Measurements from ENCODE around the gene WDFY2. TPM values are rescaled to one million over a fixed set of nuclear protein-coding genes. Genes with fewer than 3 reads are reported as not detected.

WDFY2 gene
- total RNA-seq, 1 experiment from 2014 or later, result 25.7 TPM

- no peak for ATAC-seq
- POLR2A ChIA-PET, result interaction anchor here (0.6 kb wide), 1 partner anchor 225 kb away, joined by 3 read pairs; no protein-coding TSS in a partner anchor
- Mint-ChIP-seq H3K27me3 (ENCODE audit: low read depth) (peaks cover 4% of the 10 kb centered on the region; the same call in 1 of the 2 replicates), H3K9me3 (peaks cover 7% of the 10 kb centered on the region), H3K36me3 (no peaks in the 10 kb centered on the region), H3K27ac (0 out of 2 replicates have a peak overlapping the region, but pooled peaks have one; percentile 30), H3K4me3 (peak overlapping the region; percentile 83), H3K4me1 (peaks cover 41% of the 10 kb centered on the region)
- CTCF ChIA-PET, result interaction anchor here (0.9 to 1.2 kb wide), 2 partner anchors 10 to 40 kb away, joined by 3 to 9 read pairs; no protein-coding TSS in a partner anchor
- TF ChIP-seq JUN (CRISPR knock-in tag; IDR thresholded peaks at IDR 0.05), result no peak
- no peak for DNase-seq (ENCODE audit: low spot score)
Measured at GRCh38 chr13:51805313-51805712, 221.1 kb downstream of the WDFY2 start.

DNA sequence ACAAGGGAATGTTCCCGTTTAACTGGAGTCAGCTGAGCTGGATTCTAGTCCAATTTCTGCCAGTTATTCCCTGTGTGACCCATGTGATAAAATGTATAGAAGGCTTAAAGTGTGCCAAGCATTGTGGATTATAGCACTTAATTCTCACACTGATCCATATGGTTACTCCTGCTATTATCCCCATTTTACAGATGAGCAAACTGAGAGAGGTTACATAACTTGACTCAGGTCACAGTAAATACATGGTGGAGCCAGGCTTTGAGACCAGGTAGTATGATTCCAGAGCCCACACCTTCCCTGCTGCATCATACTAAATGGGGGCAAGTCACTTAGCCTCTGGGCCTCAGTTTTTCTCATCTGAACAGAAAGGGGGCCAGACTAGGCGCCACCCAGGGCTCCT, 221.7 kb downstream of the WDFY2 start:
- TF ChIP-seq NFYB (CRISPR knock-in tag; conservative IDR thresholded peaks at IDR 0.05; ENCODE audit: low read depth), result no peak
- TF ChIP-seq, protein P1, sequence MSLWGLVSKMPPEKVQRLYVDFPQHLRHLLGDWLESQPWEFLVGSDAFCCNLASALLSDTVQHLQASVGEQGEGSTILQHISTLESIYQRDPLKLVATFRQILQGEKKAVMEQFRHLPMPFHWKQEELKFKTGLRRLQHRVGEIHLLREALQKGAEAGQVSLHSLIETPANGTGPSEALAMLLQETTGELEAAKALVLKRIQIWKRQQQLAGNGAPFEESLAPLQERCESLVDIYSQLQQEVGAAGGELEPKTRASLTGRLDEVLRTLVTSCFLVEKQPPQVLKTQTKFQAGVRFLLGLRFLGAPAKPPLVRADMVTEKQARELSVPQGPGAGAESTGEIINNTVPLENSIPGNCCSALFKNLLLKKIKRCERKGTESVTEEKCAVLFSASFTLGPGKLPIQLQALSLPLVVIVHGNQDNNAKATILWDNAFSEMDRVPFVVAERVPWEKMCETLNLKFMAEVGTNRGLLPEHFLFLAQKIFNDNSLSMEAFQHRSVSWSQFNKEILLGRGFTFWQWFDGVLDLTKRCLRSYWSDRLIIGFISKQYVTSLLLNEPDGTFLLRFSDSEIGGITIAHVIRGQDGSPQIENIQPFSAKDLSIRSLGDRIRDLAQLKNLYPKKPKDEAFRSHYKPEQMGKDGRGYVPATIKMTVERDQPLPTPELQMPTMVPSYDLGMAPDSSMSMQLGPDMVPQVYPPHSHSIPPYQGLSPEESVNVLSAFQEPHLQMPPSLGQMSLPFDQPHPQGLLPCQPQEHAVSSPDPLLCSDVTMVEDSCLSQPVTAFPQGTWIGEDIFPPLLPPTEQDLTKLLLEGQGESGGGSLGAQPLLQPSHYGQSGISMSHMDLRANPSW (CRISPR knock-in tag; conservative IDR thresholded peaks at IDR 0.05; ENCODE audit: low read depth), result no peak
- TF ChIP-seq ZNF317 (CRISPR knock-in tag; IDR thresholded peaks at IDR 0.05; ENCODE audit: borderline replicate concordance, low read depth), result no peak
- 0 out of 2 replicates have a peak, but pooled peaks have one; percentile 39 for TF ChIP-seq GTF2I (CRISPR knock-in tag; conservative IDR thresholded peaks at IDR 0.05)
- TF ChIP-seq, protein P2, sequence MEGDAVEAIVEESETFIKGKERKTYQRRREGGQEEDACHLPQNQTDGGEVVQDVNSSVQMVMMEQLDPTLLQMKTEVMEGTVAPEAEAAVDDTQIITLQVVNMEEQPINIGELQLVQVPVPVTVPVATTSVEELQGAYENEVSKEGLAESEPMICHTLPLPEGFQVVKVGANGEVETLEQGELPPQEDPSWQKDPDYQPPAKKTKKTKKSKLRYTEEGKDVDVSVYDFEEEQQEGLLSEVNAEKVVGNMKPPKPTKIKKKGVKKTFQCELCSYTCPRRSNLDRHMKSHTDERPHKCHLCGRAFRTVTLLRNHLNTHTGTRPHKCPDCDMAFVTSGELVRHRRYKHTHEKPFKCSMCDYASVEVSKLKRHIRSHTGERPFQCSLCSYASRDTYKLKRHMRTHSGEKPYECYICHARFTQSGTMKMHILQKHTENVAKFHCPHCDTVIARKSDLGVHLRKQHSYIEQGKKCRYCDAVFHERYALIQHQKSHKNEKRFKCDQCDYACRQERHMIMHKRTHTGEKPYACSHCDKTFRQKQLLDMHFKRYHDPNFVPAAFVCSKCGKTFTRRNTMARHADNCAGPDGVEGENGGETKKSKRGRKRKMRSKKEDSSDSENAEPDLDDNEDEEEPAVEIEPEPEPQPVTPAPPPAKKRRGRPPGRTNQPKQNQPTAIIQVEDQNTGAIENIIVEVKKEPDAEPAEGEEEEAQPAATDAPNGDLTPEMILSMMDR (IDR thresholded peaks at IDR 0.05), result no peak
- TF ChIP-seq ZNF219 (CRISPR knock-in tag; IDR thresholded peaks at IDR 0.05; ENCODE audit: borderline replicate concordance), result no peak
- no peak for ATAC-seq
- Mint-ChIP-seq H3K27ac (no peak overlapping the region), H3K4me1 (peaks cover 39% of the 10 kb centered on the region), H3K4me3 (no peak overlapping the region), H3K36me3 (no peaks in the 10 kb centered on the region), H3K27me3 (ENCODE audit: low read depth) (peaks cover 4% of the 10 kb centered on the region; the same call in 1 of the 2 replicates), H3K9me3 (peaks cover 7% of the 10 kb centered on the region)
- ChIA-PET CTCF (interaction anchor here (1.0 to 1.5 kb wide), 3 partner anchors 8 to 10 kb away, joined by 3 to 9 read pairs (median 4); no protein-coding TSS in a partner anchor), POLR2A (interaction anchor here (0.6 kb wide), 1 partner anchor 226 kb away, joined by 3 read pairs; no protein-coding TSS in a partner anchor)
- DNase-seq (ENCODE audit: low spot score), result no peak

DNA sequence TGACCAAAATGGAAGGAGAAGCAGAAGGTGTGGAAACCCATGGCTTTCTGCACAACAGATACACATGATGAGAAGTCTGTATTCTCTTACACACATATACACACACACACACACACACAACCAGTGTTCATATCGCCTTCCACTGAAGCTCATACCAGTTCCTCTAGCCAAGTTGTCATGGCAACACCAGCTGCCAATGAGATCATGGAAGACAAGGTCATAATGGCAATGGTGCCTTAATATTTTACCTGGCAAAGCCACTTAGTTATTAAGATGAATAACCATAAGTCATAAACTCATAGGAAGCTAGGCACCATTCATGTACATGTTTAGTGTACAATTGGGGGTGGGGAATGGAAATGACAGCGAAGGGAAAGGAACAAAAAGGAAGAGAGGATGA, 222.3 kb downstream of the WDFY2 start:
- H3K4me3 Mint-ChIP-seq, result no peak overlapping the region
- H3K4me1 Mint-ChIP-seq, result peaks cover 35% of the 10 kb centered on the region
- H3K9me3 Mint-ChIP-seq, result peaks cover 7% of the 10 kb centered on the region
- no peaks in the 10 kb centered on the region for H3K36me3 Mint-ChIP-seq
- ATAC-seq (no peak), DNase-seq (ENCODE audit: low spot score) (no peak)
- TF ChIP-seq MYBL2 (CRISPR knock-in tag; IDR thresholded peaks at IDR 0.05) (no peak), FOXP1 (CRISPR knock-in tag; IDR thresholded peaks at IDR 0.05; ENCODE audit: borderline replicate concordance) (no peak), TP53 (CRISPR knock-in tag; IDR thresholded peaks at IDR 0.05) (no peak), NFE2L1 (CRISPR knock-in tag; IDR thresholded peaks at IDR 0.05) (no peak), JAZF1 (CRISPR knock-in tag; IDR thresholded peaks at IDR 0.05) (no peak)
- TF ChIP-seq, protein P2 (IDR thresholded peaks at IDR 0.05), result no peak
- ChIA-PET CTCF (interaction anchor here (1.0 to 1.5 kb wide), 2 partner anchors 9 kb away, joined by 3 to 4 read pairs; no protein-coding TSS in a partner anchor), POLR2A (interaction anchor here (1.1 kb wide), 1 partner anchor 354 kb away, joined by 3 read pairs; the partner anchor contains the start of gene INTS6)
- H3K27me3 Mint-ChIP-seq (ENCODE audit: low read depth), result peaks cover 4% of the 10 kb centered on the region; the same call in 1 of the 2 replicates
- H3K27ac Mint-ChIP-seq, result no peak overlapping the region

Measured in WTC11 (cell line).